Esophagus muscularis mucosa (tissue), 4 donors: Measurements from ENCODE around the gene DUSP18. TPM values are rescaled to one million over a fixed set of nuclear protein-coding genes. Genes with fewer than 3 reads are reported as not detected.

Experiments
- DNase-seq: peaks from one replicate; pipeline ENCODE4 v3.0.0-alpha.2; 2017; ENCODE audit errors: extremely low spot score
- H3K27ac ChIP-seq, 4 donors: fragments of 200-600 bp; sonication (generic); replicated peaks in 1 of 4; 1 replicate in 3 of 4; 2 replicates in 1 of 4; pipeline ENCODE4 v1.5.1; 2016 to 2019; ENCODE audit warnings: mild to moderate bottlenecking in 1 of 4
- H3K27me3 ChIP-seq, 4 donors: fragments of 200-600 bp; sonication (generic); one replicate each; pipeline versions ENCODE4 v1.5.1 to v1.6.0; 2016 to 2019
- H3K36me3 ChIP-seq, 4 donors: fragments of 200-600 bp; sonication (generic); one replicate each; pipeline ENCODE4 v1.5.1; 2016 to 2019
- H3K4me1 ChIP-seq, 4 donors: fragments of 200-600 bp; sonication (generic); one replicate each; pipeline ENCODE4 v1.5.1; 2016 to 2019
- H3K4me3 ChIP-seq, 4 donors: fragments of 200-600 bp; sonication (generic); 1 replicate in 2 of 4; 2 replicates in 2 of 4; pipeline ENCODE4 v1.5.1; 2016 to 2019; ENCODE audit warnings: mild to moderate bottlenecking in 4 of 4, moderate library complexity in 1 of 4
- H3K9me3 ChIP-seq, 4 donors: fragments of 200-600 bp; sonication (generic); 1 replicate in 3 of 4; 2 replicates in 1 of 4; pipeline ENCODE4 v1.5.1; 2016 to 2019
- EP300 ChIP-seq: sonication (generic); formaldehyde crosslinking; IDR thresholded peaks from one replicate; pipeline ENCODE4 v1.6.1; 2017; ENCODE audit warnings: antibody characterized with exemption
- POLR2A ChIP-seq: fragments of 450-650 bp; IDR thresholded peaks from one replicate; pipeline ENCODE4 v1.6.1; 2017; ENCODE audit warnings: antibody characterized with exemption, moderate library complexity, mild to moderate bottlenecking, low read depth
- POLR2AphosphoS5 ChIP-seq, 2 donors: sonication (generic); formaldehyde crosslinking; IDR thresholded peaks; one replicate each; pipeline ENCODE4 v1.6.1; 2017; ENCODE audit warnings: antibody characterized with exemption in 2 of 2
- WGBS: methylation state at CpG from one replicate; pipeline ENCODE4 v1.1.5; 2018; 5-methylcytosine and 5-hydroxymethylcytosine counted together
- intact Hi-C: fragments of 100-400 bp; cut with DNase I; formaldehyde crosslinking; loops from one replicate; pipeline ENCODE4 v1.15.1; 2023
- total RNA-seq, 4 donors: library from RNA; depleted of rRNA; stranded (reverse); fragments of >200 nt; gene quantifications; one replicate each; pipeline versions ENCODE4 v1.1.0 to v1.2.1, GENCODE V29; 2016
- TF ChIP-seq, protein P1 (sequence below), 3 experiments: fragments of 200-600 bp in 2 of 3; fragments of 450-650 bp in 1 of 3; sonication (generic) in 2 of 3; IDR thresholded peaks; one replicate each; pipeline ENCODE4 v1.5.1; 2017 to 2019; ENCODE audit warnings: antibody characterized with exemption in 3 of 3, mild to moderate bottlenecking in 2 of 3, moderate library complexity in 1 of 3

DUSP18 gene
- total RNA-seq, 4 donors from 2014 or later = 6.5 to 11.5 (median 9.8) TPM

DNA sequence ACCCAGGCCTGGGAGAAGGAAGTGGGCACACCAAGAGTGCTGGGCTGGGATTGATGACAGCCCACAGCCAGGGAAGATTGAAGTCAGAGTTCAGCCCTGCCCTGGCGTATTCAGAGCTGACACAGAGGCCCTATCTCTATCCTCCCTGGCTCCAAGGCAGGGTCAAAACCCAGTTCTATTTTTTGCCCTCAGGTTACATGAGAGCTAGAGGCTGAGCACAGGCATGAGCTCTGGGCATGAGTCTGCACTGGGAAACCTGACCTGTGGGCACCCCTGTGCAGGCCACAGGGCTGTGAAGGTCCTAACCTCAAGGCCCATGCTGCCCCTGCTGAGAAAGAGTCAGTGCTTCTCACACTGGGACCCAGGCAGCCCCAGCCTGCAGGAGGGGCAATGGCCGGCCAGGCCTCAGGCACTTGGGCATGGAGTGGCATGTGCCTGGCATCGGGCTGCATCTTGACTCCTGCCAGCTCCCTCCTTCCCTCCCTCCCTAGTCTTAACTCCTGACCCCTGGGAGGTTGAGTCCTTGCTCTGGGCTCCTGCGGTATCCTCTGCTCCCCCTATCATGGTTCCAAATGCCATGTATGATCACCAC lies 26.7 kb downstream of the DUSP18 start:
- Histone ChIP-seq H3K4me3 (no peak overlapping the region), H3K4me1 (peaks cover 36 to 57% (median 50%) of the 10 kb centered on the region in 4 donors), H3K36me3 (no peaks in the 10 kb centered on the region), H3K27me3 (no peaks in the 10 kb centered on the region), H3K9me3 (no peaks in the 10 kb centered on the region), H3K27ac (no peak overlapping the region)
- WGBS = 90% methylated on average over 4 of the region's 4 CpGs
- intact Hi-C loops = no loop called here
- TF ChIP-seq POLR2A (no peak), EP300 (no peak), POLR2AphosphoS5 (IDR thresholded peaks at IDR 0.05) (no peak)
- TF ChIP-seq, protein P1, sequence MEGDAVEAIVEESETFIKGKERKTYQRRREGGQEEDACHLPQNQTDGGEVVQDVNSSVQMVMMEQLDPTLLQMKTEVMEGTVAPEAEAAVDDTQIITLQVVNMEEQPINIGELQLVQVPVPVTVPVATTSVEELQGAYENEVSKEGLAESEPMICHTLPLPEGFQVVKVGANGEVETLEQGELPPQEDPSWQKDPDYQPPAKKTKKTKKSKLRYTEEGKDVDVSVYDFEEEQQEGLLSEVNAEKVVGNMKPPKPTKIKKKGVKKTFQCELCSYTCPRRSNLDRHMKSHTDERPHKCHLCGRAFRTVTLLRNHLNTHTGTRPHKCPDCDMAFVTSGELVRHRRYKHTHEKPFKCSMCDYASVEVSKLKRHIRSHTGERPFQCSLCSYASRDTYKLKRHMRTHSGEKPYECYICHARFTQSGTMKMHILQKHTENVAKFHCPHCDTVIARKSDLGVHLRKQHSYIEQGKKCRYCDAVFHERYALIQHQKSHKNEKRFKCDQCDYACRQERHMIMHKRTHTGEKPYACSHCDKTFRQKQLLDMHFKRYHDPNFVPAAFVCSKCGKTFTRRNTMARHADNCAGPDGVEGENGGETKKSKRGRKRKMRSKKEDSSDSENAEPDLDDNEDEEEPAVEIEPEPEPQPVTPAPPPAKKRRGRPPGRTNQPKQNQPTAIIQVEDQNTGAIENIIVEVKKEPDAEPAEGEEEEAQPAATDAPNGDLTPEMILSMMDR (IDR thresholded peaks at IDR 0.05) = no peak
- no peak for DNase-seq

DNA sequence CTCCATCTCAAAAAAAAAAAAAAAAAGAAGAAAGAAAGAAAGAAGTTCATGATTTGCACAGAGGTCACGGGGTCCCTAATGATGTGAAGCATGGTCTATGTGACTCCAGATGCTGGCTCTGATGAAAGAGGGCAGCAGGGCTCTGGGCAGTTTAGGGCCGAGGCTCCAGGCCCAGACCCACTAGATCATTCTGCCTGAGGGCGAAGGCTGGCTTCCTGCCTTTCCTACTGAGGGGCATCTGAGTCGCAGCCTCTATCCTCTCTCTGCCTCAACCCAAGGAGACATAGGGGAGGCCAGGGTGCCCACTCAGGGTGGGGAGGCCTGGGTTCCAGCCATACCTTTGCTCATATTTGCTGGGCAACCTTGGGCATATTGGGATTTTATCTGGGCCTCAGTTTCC lies 27.3 kb downstream of the DUSP18 start:
- Histone ChIP-seq H3K4me3 (no peak overlapping the region), H3K27me3 (no peaks in the 10 kb centered on the region), H3K27ac (no peak overlapping the region), H3K9me3 (no peaks in the 10 kb centered on the region), H3K36me3 (no peaks in the 10 kb centered on the region), H3K4me1 (peaks cover 36 to 59% (median 53%) of the 10 kb centered on the region in 4 donors)
- WGBS = 85% methylated on average over 4 of the region's 4 CpGs
- no peak for DNase-seq
- no peak for TF ChIP-seq EP300
- TF ChIP-seq POLR2A = no peak
- TF ChIP-seq, protein P1 (IDR thresholded peaks at IDR 0.05) = no peak
- no peak for TF ChIP-seq POLR2AphosphoS5 (IDR thresholded peaks at IDR 0.05)
- intact Hi-C loops = no loop called here

DNA sequence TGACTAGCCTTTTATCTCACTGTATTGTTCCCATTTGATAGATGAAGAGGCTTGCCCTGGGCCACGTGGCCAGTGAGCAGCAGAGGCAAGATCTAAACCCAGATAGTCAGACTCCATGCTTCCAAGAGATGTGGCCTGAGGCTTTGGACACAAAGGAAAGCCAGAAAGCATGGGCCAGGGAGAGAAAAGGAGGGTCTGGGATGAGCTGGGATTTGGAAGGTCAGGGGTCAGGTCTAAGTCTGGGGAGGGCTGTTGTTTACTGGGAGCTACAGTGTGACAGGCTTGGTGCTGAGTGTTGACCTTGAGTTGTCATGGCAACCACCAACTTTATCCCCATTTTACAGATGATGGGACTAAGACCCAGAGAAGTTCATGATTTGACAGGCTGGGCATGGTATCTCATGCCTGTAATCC lies 30.0 kb downstream of the DUSP18 start:
- Histone ChIP-seq H3K4me3 (peak overlapping the region; percentile 12 to 83 (median 78)), H3K4me1 (peaks cover 37 to 57% (median 50%) of the 10 kb centered on the region in 4 donors), H3K27me3 (no peaks in the 10 kb centered on the region), H3K9me3 (no peaks in the 10 kb centered on the region), H3K27ac (no peak overlapping the region), H3K36me3 (no peaks in the 10 kb centered on the region)
- TF ChIP-seq EP300 (no peak), POLR2A (no peak)
- TF ChIP-seq, protein P1 (IDR thresholded peaks at IDR 0.05) = no peak
- intact Hi-C loops = no loop called here
- DNase-seq = no peak
- WGBS = 80% methylated on average over 1 of the region's 1 CpG

DNA sequence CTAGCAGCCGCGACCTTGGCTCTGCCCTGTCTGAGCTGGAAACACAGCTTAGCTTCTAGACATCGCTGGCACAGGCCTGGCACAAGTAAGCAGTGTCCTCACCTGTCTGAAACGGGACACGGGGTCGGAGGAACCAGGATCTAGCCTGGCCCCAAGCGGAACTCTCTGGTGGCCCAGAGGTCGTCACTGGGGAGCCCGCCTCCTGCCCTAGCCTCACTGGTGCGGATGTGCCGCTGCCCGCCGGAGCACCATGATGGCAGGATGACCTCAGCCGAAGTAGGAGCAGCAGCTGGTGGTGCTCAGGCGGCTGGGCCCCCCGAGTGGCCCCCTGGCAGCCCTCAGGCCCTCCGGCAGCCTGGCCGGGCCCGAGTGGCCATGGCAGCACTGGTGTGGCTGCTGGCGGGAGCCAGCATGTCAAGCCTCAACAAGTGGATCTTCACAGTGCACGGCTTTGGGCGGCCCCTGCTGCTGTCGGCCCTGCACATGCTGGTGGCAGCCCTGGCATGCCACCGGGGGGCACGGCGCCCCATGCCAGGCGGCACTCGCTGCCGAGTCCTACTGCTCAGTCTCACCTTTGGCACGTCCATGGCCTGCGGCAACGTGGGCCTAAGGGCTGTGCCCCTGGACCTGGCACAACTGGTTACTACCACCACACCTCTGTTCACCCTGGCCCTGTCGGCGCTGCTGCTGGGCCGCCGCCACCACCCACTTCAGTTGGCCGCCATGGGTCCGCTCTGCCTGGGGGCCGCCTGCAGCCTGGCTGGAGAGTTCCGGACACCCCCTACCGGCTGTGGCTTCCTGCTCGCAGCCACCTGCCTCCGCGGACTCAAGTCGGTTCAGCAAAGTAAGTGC lies 31.2 kb downstream of the DUSP18 start:
- intact Hi-C loops = no loop called here
- Histone ChIP-seq H3K27ac (peak overlapping the region; percentile 91 to 95 (median 93)), H3K4me1 (peaks cover 37 to 57% (median 50%) of the 10 kb centered on the region in 4 donors), H3K9me3 (no peaks in the 10 kb centered on the region), H3K27me3 (no peaks in the 10 kb centered on the region), H3K4me3 (peak overlapping the region; percentile 75 to 83 (median 78)), H3K36me3 (no peaks in the 10 kb centered on the region)
- 59% methylated on average over 23 of the region's 45 CpGs for whole genome bisulfite sequencing
- DNase-seq = no peak
- TF ChIP-seq EP300 (no peak), POLR2AphosphoS5 (IDR thresholded peaks at IDR 0.05) (no peak), POLR2A (no peak)
- TF ChIP-seq, protein P1 (IDR thresholded peaks at IDR 0.05) = no peak
